G401.6 (cell line): Measurements from ENCODE around the gene MEF2A.
"Not testable (repeated sequence)": the region's sequence is repeated elsewhere in the genome, so short reads cannot be mapped to it uniquely, and the experiment has no call there.

Source experiments
- FAIRE-seq: peaks from 2 replicates; lab custom pipeline; 2012; peaks lifted over from hg19 to GRCh38; lab: Jason Lieb, UNC

MEF2A gene

GRCh38 chr15:99565299-99566156 lies at the start of gene MEF2A:
TSS of gene MEF2A (plus strand) at chr15:99565984. CDS start at chr15:99633120, 67,136 bp downstream.
- no peak for FAIRE-seq

DNA sequence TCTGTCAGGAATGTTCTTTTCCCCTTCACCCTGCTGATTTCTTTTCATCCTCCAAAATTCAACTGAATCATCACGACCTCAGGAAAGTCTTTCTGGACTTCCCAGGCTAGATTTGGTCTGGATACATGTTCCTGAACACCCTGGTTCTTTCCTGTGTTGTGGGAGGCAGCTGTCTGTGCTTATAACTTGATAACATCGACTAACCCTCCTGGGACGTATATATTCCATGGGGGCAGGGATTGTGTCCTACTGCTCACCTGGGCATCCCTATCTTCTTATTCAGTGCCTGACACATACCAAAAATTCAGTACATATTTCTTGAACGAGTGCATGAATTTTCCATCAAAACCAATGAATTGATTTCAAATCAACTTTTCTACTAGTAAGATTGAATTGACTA lies 47.6 kb upstream of the MEF2A start:
- no peak for FAIRE-seq

DNA sequence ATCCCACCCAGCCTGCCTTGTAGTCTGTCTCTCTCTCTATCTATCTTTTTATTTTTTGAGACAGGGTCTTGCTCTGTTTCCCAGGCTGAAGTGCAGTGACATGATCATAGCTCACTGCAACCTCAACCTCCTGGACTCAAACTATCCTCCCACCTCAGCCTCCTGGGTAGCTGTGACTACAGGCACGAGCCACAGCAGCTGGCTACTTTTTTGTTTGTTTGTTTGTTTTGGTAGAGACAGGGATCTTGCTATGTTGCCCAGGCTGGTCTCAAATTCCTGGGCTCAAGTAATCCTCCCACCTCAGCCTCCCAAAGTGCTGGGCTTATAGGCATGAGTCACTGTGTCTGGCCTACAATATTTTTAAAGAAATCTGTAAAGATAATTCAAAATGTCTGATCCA lies 46.4 kb upstream of the MEF2A start:
- FAIRE-seq, result not testable (repeated sequence)

DNA sequence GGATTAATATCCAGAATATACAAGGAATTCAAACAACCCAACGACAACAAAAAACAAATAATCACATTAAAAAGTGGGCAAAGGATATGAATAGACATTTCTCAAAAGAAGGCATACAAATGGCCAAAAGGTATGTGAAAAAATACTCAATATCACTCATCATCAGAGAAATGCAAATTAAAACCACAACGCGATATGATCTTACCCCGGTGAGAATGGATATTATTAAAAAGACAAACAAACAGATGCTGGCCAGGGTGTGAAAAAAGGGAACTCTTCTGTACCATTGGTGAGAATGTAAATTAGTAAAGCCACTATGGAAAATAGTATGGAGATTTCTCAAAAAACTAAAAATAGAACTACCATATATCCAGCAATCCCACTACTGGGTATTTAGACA lies 43.5 kb upstream of the MEF2A start:
- FAIRE-seq, result no peak

DNA sequence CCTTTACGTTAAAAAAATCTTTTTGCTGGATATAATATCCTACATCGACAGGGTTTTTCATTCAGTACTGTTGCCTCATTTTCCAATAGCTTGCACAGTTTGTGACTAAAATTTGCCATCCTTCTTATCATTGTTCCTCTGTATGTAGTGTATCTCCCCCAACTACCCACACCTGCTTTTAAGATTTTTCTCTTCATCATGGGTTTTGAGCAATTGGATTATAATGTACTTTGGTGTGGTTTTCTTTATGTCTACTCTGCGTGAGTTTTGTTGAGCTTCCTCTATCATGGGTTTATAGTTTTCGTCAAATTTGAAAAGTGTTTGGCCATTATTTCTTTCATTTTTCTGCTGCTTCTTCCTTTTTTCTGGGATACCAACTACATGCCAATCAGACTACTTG lies 39.6 kb upstream of the MEF2A start:
- no peak for FAIRE-seq

DNA sequence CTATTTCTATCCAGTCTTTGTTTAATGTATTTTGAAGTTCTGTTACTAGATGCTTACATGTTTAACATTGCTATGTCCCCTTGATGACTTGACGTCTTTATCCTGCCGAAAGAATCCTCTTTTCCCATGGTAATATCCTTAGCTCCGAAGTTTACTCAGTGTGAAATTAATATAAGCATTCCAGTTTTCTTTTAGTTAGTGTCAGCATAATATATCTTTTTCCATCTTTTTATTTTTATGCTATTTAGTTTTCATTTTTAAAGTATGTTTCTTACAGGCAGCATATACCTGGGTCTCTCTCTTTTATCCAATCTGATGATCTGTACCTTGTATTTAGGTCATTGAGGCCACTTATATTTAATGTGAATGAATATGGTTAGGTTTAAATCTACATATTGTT lies 39.1 kb upstream of the MEF2A start:
- no peak for FAIRE-seq

- no peak for FAIRE-seq
Measured at GRCh38 chr15:99536422-99537040, 29.3 kb upstream of the MEF2A start.

DNA sequence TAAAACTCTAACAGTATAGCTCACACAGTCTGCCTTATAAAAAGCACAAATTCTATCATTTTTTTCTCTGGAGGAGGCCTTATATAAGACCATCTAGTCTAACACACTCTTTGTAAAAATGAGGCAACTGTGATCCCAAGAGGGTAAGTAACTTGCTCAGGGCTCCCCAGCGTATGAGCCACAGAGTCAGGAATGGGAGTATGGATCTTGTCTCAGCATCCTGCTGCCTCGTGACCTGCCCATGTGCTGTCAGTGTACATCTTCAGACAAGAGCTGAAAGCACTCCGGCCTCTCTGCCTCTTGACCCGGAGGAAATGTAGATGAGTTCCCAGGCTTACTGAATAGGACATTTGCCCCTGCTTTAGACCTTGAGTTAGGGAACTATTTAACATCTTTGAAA lies 28.4 kb upstream of the MEF2A start:
- no peak for FAIRE-seq

DNA sequence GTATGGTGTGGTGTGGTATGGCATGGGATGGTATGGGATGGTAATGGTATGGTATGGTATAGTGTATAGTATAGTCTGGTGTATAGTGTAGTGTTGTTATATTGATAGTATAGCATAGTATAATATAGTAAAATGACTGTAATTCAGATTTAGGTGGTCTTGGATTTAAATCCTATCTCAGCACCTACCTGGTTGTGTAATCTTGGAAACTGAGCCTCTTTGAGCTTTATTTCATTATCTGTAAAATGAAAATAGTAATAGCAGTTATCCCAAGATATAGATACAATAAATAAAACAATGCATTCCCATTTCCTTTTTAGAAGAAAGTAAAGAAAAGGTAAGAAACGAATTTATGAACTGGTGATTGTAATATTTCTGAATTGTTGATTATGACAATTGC lies 27.5 kb upstream of the MEF2A start:
- FAIRE-seq, result no peak

DNA sequence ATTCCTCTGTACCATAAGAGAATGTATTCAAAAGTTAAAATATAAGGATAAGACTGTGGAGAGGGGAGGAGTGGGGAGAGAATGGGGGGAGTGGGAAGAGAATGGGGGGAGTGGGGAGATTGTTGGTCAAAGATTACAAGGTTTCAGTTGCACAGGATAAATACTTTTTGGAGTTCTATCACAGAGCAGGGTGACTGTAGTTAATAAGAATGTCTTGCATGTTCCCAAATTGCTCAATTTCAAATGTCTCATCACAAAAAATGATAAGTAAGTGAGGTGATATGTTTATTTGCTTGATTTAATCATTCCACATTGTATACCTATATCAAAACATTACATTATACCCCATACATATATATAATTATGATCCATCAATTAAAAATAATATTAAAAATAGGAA lies 23.0 kb upstream of the MEF2A start:
- FAIRE-seq, result no peak

DNA sequence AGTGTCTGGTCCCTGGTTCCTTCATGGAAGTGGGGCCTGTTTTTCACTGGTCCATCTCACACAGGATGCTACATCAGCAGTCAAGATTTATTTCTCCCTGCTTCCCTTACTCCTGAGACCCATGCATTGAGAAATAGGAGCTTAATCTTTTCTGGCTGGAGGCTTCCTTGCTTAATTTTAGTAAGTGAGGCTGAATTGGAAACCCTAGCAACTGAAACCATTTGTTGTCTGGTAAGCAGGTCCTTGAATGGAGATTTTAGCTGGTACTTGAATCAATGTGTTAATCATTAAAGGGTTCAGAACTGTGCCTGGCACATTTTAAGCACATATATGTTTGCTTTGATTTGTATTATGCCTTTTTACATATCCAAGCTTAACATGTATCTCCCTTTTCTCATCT lies 20.2 kb upstream of the MEF2A start:
- no peak for FAIRE-seq

DNA sequence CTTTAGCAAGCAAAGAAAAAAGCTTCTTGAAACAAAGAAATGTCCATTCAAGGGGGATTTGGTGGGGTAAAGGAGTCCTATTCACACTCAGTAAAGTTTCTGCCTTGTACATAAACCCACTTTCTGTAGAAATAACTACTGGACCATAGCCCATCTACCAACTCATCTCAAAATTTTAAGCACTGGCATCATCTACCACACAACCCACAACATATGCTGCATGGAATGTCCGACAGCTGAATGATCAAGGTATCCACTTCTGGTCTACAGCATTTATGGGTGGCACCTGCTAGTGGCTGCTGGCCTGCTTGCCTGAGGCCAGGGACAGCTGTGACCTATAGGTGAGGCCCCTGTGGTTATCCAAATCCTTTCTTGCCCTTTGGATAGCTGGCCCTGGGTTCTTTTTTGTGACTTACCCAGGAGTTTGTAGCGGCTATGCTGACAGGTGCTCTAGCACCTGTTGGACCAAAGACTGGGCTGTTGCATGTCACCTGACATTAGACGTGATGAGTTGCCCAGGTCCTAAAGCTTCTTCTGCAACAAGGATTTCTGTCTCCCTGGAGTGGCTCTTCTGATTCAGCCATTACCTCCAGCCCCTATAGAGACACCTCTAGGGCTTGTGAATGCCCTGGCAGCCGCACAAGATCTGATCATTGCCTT lies 19.2 kb upstream of the MEF2A start:
- FAIRE-seq, result no peak

DNA sequence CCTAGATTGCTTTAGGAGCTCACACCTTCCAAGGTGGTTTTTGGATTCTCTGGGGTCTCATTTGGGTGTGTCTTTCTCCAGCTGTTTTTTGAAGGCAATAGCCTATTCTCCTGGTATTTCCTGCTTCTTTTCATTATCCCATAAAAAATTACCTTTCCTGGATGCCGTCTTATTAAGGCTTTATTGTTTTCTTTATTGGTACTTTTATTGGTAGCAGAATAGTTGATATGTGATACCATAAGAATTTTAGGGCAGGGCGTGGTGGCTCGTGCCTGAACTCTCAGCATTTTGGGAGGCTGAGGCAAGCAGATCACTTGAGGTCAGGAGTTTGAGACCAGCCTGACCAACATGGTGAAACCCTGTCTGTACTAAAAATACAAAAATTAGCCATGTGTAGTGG lies 18.3 kb upstream of the MEF2A start:
- FAIRE-seq, result no peak

DNA sequence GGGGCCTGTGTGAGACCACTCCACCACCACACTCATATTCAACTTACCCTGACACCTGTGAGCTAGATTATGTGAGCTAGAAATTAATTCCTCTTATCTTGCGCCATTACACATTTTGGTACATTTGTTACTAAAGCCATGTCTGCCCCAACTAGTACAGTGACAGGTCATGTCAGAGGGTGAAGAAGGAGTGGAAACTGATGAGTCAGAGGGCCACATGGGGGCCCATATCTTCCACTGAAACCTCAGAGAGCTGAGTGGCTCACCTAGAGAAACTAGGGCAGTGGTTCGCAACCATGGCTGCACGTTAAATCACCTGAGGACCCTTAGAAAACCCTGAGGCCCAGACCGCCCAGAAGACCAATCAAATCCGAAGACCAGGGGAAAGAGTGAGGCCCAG lies 15.7 kb upstream of the MEF2A start:
- no peak for FAIRE-seq

GRCh38 chr15:99552111-99552510 lies 13.7 kb upstream of the MEF2A start:
- FAIRE-seq, result no peak

DNA sequence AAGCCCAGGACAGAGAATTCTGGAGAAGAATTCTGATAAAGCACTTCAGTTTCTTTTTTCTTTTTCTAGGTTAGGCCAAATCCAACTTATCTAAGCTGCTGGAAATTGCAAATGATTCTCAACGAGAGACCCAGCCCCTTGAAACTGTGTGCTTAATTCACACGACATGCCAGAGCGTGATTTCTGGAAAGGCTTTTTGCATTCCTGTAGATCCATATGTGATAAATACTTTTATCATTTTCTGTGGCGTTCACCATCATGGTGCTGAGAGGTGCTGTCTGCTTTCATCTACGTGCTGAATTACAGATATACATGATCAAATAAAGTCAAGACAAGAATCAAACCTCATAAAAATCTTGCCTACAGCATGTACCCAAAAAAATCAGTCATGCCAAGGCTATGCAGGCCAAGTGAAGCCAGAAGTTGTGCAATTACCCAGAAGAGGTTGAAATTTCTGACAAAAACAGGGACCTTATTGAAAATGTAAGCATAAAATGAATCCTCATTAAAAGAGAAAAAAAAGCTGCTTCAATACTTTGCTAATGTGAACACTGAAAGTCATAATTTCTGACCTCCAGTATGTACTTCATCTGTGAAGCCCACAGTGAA lies 10.8 kb upstream of the MEF2A start:
- FAIRE-seq, result no peak

GRCh38 chr15:99556011-99556410 lies 9.8 kb upstream of the MEF2A start:
- no peak for FAIRE-seq

GRCh38 chr15:99556578-99556977 lies 9.2 kb upstream of the MEF2A start:
- no peak for FAIRE-seq

DNA sequence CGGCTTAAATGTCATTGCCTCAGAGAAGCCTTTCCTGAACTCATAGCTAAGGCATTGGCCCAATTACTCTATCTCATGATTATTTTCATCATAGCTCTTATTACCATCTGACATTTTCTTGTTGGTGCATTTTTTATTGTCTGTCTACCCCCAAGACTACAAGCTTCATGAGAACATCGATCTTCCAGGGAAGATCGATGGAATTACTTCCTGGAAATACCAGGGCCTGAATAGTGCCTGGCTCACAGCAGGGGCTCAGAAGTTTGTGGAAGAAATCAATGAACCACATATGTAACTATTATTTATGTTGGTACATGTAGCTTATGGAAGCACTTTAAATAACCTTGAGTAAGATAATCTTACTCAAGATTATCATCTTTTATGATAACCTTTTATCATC lies 7.7 kb upstream of the MEF2A start:
- FAIRE-seq, result no peak

DNA sequence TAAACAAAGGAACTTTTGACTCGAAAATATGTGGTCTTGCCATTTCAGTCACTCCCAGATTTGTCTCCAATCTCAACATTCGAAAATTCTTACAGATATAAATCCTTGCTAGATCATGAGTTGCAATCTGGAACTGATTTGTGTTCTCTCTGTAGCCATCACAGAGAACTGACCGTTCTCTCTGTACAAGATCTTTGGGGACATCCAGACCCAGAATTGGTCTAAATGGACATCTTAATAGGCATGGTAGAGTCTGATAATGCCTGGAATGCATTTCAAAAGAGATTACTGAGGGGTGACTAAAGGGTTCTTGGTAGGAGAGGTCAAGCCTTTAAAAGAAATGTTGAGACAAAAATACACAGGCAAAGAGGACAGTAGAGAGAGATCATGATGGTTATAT lies 7.2 kb upstream of the MEF2A start:
- no peak for FAIRE-seq

- FAIRE-seq, result no peak
Measured at GRCh38 chr15:99561476-99562230, 4.1 kb upstream of the MEF2A start.

DNA sequence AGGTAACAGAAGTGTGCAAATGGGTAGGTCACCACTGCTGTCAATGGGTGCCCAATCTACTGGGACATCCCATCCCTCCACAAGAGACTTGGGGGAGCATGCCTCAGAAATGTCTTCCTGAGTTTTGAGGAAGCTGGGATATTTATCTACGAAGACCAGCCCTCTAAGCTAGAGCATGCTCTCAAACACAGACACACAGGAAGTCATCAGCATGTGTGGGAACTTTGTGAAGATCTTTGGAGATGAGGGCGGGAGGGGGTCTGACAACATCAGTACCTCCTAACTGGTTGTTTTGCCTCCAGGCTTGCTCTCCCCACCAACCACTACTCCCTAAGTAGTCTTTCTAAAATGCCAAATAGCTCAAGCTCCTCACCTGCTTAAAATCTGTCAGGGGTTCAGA lies 3.5 kb upstream of the MEF2A start:
- FAIRE-seq, result no peak
